ENCODE results near the gene ATP1B3. TPM values are rescaled to one million over a fixed set of nuclear protein-coding genes. Genes with fewer than 3 reads are reported as not detected.

ATP1B3 gene
- total and polyA plus RNA-seq, 10 of the 15 experiments (the other 5 are each of a cell fraction or from before 2014, with no cell fraction given), result 41.4 to 200 (median 94.0) TPM

DNA sequence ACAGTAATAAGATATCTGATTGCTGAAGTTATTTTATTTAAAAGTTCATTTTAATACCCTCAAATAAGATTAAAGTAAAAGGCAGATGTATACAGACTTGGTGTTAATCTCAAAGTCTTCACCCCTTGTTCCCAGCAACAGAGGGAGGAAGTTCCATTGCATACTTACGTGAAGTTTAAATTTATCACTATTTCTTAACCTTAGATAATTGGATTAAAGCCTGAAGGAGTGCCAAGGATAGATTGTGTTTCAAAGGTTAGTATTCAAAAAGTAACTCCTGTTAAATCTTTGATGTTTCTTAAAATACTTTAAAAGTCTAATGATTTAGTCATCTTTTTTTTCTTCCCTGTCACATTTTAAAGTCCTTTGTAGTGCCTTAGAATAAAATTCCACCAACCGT, 39.3 kb downstream of the ATP1B3 start (continued):
- TF ChIP-seq, protein P1, sequence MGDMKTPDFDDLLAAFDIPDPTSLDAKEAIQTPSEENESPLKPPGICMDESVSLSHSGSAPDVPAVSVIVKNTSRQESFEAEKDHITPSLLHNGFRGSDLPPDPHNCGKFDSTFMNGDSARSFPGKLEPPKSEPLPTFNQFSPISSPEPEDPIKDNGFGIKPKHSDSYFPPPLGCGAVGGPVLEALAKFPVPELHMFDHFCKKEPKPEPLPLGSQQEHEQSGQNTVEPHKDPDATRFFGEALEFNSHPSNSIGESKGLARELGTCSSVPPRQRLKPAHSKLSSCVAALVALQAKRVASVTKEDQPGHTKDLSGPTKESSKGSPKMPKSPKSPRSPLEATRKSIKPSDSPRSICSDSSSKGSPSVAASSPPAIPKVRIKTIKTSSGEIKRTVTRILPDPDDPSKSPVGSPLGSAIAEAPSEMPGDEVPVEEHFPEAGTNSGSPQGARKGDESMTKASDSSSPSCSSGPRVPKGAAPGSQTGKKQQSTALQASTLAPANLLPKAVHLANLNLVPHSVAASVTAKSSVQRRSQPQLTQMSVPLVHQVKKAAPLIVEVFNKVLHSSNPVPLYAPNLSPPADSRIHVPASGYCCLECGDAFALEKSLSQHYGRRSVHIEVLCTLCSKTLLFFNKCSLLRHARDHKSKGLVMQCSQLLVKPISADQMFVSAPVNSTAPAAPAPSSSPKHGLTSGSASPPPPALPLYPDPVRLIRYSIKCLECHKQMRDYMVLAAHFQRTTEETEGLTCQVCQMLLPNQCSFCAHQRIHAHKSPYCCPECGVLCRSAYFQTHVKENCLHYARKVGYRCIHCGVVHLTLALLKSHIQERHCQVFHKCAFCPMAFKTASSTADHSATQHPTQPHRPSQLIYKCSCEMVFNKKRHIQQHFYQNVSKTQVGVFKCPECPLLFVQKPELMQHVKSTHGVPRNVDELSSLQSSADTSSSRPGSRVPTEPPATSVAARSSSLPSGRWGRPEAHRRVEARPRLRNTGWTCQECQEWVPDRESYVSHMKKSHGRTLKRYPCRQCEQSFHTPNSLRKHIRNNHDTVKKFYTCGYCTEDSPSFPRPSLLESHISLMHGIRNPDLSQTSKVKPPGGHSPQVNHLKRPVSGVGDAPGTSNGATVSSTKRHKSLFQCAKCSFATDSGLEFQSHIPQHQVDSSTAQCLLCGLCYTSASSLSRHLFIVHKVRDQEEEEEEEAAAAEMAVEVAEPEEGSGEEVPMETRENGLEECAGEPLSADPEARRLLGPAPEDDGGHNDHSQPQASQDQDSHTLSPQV (IDR thresholded peaks at IDR 0.05), result no peak
- no peak for TF ChIP-seq TARDBP (IDR thresholded peaks at IDR 0.05; ENCODE audit: borderline replicate concordance)
- TF ChIP-seq FOS (IDR thresholded peaks at IDR 0.05; ENCODE audit: borderline replicate concordance, extremely low read depth, insufficient read length), result no peak
- no peak for TF ChIP-seq YY1 (IDR thresholded peaks at IDR 0.05; ENCODE audit: low read depth, low read length)
- TF ChIP-seq PAX8 (IDR thresholded peaks at IDR 0.05), result no peak
- TF ChIP-seq NBN (IDR thresholded peaks at IDR 0.05), result no peak
- TF ChIP-seq SP1 (IDR thresholded peaks at IDR 0.05; ENCODE audit: low read depth, low read length), result no peak

DNA sequence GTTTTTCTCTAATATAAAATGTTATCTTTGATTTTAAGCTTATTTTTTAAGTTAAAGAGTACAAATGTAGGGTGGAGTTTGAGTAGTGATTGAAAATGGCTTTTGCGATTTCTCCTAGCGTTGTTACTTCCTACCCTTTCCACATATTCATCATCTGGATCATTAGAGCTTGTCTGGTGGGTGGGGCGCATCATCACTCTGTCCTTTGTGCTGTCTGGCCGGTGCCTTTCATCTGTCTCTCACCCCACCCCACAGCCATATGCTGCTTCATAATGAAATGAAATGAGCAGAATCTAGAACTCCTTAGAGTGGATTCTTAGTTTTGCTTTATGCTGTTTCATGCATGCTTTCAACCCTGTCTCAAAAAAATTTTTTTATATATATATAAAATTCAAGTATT, 44.3 kb downstream of the ATP1B3 start:
- Histone ChIP-seq H3K36me3 (ENCODE audit: control insufficient read depth in 2 of 2, insufficient read depth in 2 of 2, low read length in 1 of 2) (peaks cover 1 to 23% of the 10 kb centered on the region in 2 experiments), H3K4me3 (no peak overlapping the region), H3K4me2 (ENCODE audit: control insufficient read depth, insufficient read depth) (no peak overlapping the region), H3K27ac (ENCODE audit: control insufficient read depth, insufficient read depth) (no peak overlapping the region), H3K27me3 (replicated peaks in 1 of 2; ENCODE audit: control insufficient read depth in 2 of 2, insufficient read depth in 2 of 2, low read length in 1 of 2) (no peaks in the 10 kb centered on the region), H3K79me2 (ENCODE audit: control insufficient read depth, insufficient read depth, low read length) (no peaks in the 10 kb centered on the region), H2AFZ (ENCODE audit: control insufficient read depth, low read depth, low read length) (no peak overlapping the region), H3K9ac (ENCODE audit: control insufficient read depth, insufficient read depth, low read length) (no peak overlapping the region), H4K20me1 (ENCODE audit: control insufficient read depth, insufficient read depth) (no peaks in the 10 kb centered on the region), H3K4me1 (ENCODE audit: control insufficient read depth, insufficient read depth, low read length) (no peaks in the 10 kb centered on the region), H3K9me3 (replicated peaks; ENCODE audit: control insufficient read depth, insufficient read depth, low read length) (no peaks in the 10 kb centered on the region)
- no peak for DNase-seq (ENCODE audit: low read depth, low spot score)
- BruUV-seq (replicated peaks), result no TSS peak
- SMC1A ChIA-PET (ENCODE audit: uncharacterized antibody, unreplicated experiment), result interaction anchor here (0.7 kb wide), 1 partner anchor 17 kb away, joined by 3 read pairs; no protein-coding TSS in a partner anchor
- POLR2A ChIA-PET, result no interaction called here
- RAD21 ChIA-PET (ENCODE audit: unreplicated experiment), result no interaction called here
- no peak for ATAC-seq
- CTCF ChIA-PET, result no interaction called here
- no peak for FAIRE-seq
- in situ Hi-C loops (cut with MboI), result no loop called here
- 50% methylated on average over 4 of the region's 4 CpGs for WGBS (ENCODE audit: insufficient coverage, insufficient replicate concordance, low lambda C conversion rate, missing lambda C conversion rate)
- intact Hi-C loops (cut with micrococcal nuclease; ENCODE audit: unreplicated experiment), result no loop called here
- TF ChIP-seq, protein P2, sequence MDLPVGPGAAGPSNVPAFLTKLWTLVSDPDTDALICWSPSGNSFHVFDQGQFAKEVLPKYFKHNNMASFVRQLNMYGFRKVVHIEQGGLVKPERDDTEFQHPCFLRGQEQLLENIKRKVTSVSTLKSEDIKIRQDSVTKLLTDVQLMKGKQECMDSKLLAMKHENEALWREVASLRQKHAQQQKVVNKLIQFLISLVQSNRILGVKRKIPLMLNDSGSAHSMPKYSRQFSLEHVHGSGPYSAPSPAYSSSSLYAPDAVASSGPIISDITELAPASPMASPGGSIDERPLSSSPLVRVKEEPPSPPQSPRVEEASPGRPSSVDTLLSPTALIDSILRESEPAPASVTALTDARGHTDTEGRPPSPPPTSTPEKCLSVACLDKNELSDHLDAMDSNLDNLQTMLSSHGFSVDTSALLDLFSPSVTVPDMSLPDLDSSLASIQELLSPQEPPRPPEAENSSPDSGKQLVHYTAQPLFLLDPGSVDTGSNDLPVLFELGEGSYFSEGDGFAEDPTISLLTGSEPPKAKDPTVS (IDR thresholded peaks at IDR 0.05; ENCODE audit: low read depth, low read length), result no peak
- TF ChIP-seq IKZF1 (conservative IDR thresholded peaks at IDR 0.05) (no peak), SMAD1 (IDR thresholded peaks at IDR 0.05; ENCODE audit: low read depth, partially characterized antibody) (no peak), ZSCAN29 (IDR thresholded peaks at IDR 0.05) (no peak), BACH1 (IDR thresholded peaks at IDR 0.05; ENCODE audit: borderline replicate concordance) (no peak), TCF3 (IDR thresholded peaks at IDR 0.05; ENCODE audit: borderline replicate concordance, insufficient read depth, low read depth, low read length) (no peak), ZZZ3 (IDR thresholded peaks at IDR 0.05; ENCODE audit: control insufficient read depth, insufficient read length, low read depth) (no peak), MYC (IDR thresholded peaks at IDR 0.05; ENCODE audit: insufficient read depth, insufficient read length, insufficient replicate concordance, low read length, severe bottlenecking) (no peak), WRNIP1 (IDR thresholded peaks at IDR 0.05; ENCODE audit: borderline replicate concordance, low read depth, low read length) (no peak), NRF1 (conservative IDR thresholded peaks at IDR 0.05; ENCODE audit: low read depth, low read length) (no peak), NFIC (IDR thresholded peaks at IDR 0.05; ENCODE audit: low read depth, low read length) (no peak)
- TF ChIP-seq, protein P3, sequence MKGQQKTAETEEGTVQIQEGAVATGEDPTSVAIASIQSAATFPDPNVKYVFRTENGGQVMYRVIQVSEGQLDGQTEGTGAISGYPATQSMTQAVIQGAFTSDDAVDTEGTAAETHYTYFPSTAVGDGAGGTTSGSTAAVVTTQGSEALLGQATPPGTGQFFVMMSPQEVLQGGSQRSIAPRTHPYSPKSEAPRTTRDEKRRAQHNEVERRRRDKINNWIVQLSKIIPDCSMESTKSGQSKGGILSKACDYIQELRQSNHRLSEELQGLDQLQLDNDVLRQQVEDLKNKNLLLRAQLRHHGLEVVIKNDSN (IDR thresholded peaks at IDR 0.05; ENCODE audit: borderline replicate concordance, extremely low read length, insufficient read depth, low read depth, low read length), result no peak

Measured in GM12878 (cell line).